Measurements from ENCODE around the gene C2CD5. TPM values are rescaled to one million over a fixed set of nuclear protein-coding genes. Genes with fewer than 3 reads are reported as not detected.

Gene C2CD5
- total RNA-seq, 4 donors from 2014 or later: 60.0 to 99.5 (median 72.6) TPM

DNA sequence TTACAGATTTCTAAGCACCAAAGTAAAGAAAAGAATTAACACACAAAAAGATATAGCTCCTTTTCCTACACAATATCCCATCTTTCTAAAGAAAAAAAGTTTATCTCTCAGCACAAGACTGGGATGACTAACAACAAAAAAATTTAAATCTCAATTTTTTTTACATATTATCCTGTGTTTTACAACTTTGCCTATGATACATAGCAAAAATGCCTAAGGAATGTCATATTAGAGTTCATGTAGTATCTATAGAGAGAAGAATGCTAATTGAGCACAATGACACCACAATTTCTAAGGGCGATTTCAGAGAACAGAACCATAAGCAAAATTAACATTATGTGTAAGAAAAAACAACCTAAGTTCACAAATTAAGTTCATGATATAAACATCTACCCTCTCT is 16.3 kb downstream of the C2CD5 start:
- no peaks in the 10 kb centered on the region for H3K27me3 ChIP-seq
- no peak for TF ChIP-seq POLR2A (IDR thresholded peaks at IDR 0.05)
- TF ChIP-seq, protein P1, sequence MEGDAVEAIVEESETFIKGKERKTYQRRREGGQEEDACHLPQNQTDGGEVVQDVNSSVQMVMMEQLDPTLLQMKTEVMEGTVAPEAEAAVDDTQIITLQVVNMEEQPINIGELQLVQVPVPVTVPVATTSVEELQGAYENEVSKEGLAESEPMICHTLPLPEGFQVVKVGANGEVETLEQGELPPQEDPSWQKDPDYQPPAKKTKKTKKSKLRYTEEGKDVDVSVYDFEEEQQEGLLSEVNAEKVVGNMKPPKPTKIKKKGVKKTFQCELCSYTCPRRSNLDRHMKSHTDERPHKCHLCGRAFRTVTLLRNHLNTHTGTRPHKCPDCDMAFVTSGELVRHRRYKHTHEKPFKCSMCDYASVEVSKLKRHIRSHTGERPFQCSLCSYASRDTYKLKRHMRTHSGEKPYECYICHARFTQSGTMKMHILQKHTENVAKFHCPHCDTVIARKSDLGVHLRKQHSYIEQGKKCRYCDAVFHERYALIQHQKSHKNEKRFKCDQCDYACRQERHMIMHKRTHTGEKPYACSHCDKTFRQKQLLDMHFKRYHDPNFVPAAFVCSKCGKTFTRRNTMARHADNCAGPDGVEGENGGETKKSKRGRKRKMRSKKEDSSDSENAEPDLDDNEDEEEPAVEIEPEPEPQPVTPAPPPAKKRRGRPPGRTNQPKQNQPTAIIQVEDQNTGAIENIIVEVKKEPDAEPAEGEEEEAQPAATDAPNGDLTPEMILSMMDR (IDR thresholded peaks at IDR 0.05): no peak
- no peak for DNase-seq

DNA sequence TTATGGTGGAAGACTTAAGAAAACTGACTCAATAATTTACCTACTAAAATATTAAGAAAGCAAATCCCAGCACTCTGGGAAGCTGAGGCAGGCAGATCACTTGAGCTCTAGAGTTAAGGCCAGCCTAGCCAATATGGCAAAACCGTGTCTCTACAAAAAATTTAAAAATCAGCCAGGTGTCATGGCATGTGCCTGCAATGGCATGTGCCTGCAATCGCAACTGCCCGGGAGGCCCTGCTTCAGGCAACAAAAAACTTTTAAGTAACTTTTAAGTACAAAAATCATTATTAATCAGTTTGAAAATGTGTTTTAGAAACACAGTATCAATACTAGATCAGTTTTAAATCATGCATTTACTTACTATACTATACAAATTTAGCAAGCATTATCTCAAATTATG is 17.5 kb downstream of the C2CD5 start:
- Histone ChIP-seq H3K36me3 (no peaks in the 10 kb centered on the region), H3K9me3 (no peaks in the 10 kb centered on the region)
- intact Hi-C loops (cut with DNase I; ENCODE audit: low total_unique reads): no loop called here

More for the DNA sequence above, 16.3 kb downstream of the C2CD5 start:
- Histone ChIP-seq H3K4me1 (no peaks in the 10 kb centered on the region), H3K9me3 (no peaks in the 10 kb centered on the region), H3K36me3 (no peaks in the 10 kb centered on the region), H3K27ac (no peak overlapping the region), H3K4me3 (no peak overlapping the region)
- intact Hi-C loops (cut with DNase I; ENCODE audit: low total_unique reads): no loop called here

DNA sequence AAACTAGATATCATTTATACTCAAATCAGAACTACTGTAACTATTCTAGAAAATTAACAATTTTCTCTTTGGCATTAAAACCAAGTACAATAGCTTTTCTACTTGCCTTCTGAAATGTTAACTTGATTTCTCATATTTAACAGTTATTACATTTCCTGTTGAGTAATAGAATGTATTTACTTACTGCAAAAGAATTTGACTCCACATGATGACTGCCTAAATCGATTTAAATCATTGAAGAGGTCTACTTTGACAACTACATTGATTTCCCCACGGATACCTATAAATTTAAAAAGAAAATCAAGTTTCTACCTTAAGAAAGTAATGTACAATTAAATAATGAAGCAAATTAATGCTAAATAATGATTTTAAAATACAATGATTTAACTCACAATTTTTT is 18.9 kb downstream of the C2CD5 start:
- intact Hi-C loops (cut with DNase I; ENCODE audit: low total_unique reads): no loop called here
- H3K27me3 ChIP-seq: no peaks in the 10 kb centered on the region
- no peaks in the 10 kb centered on the region for H3K36me3 ChIP-seq
- H3K27ac ChIP-seq: no peak overlapping the region
- no peaks in the 10 kb centered on the region for H3K4me1 ChIP-seq
- no peaks in the 10 kb centered on the region for H3K9me3 ChIP-seq
- no peak overlapping the region for H3K4me3 ChIP-seq
- TF ChIP-seq, protein P1 (IDR thresholded peaks at IDR 0.05): no peak
- TF ChIP-seq POLR2A (IDR thresholded peaks at IDR 0.05): no peak
- no peak for DNase-seq

More for the DNA sequence above, 17.5 kb downstream of the C2CD5 start:
- no peak for DNase-seq
- H3K27me3 ChIP-seq: no peaks in the 10 kb centered on the region
- H3K4me1 ChIP-seq: no peaks in the 10 kb centered on the region
- H3K4me3 ChIP-seq: no peak overlapping the region
- H3K27ac ChIP-seq: no peak overlapping the region
- TF ChIP-seq, protein P1 (IDR thresholded peaks at IDR 0.05): no peak
- TF ChIP-seq POLR2A (IDR thresholded peaks at IDR 0.05): no peak

DNA sequence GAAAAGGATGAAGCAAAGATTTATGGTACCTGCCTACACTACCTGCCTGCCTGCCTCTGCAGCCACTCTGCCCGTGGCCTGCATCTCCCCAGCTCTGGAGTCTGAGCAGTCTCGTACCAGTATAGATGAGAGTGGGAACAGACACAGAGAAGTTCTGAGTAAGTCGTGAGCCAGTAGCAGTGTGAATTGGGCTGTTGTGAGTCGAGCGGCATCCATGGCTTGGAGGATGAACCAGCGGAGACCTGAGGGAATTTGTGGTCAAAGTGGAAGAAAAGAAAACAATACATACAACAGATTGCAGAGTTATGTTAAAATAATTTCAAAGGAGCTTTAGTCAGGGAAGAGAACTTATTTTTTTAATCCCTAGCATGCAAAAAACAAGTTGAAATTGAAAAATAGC is 25.3 kb downstream of the C2CD5 start:
- Histone ChIP-seq H3K27me3 (no peaks in the 10 kb centered on the region), H3K36me3 (no peaks in the 10 kb centered on the region), H3K9me3 (no peaks in the 10 kb centered on the region), H3K27ac (no peak overlapping the region), H3K4me1 (no peaks in the 10 kb centered on the region), H3K4me3 (no peak overlapping the region)
- TF ChIP-seq, protein P1 (IDR thresholded peaks at IDR 0.05): no peak
- TF ChIP-seq POLR2A (IDR thresholded peaks at IDR 0.05): no peak
- intact Hi-C loops (cut with DNase I; ENCODE audit: low total_unique reads): no loop called here
- no peak for DNase-seq

- no peak for TF ChIP-seq POLR2A (IDR thresholded peaks at IDR 0.05)
- TF ChIP-seq, protein P1 (IDR thresholded peaks at IDR 0.05): no peak
- Histone ChIP-seq H3K4me1 (no peaks in the 10 kb centered on the region), H3K4me3 (no peak overlapping the region), H3K27ac (no peak overlapping the region), H3K9me3 (no peaks in the 10 kb centered on the region), H3K36me3 (no peaks in the 10 kb centered on the region), H3K27me3 (no peaks in the 10 kb centered on the region)
- no peak for DNase-seq
- intact Hi-C loops (cut with DNase I; ENCODE audit: low total_unique reads): no loop called here
Observed at GRCh38 chr12:22518060-22518719, 26.2 kb downstream of the C2CD5 start.
